Mammary epithelial cell (primary cell): Measurements from ENCODE around the gene KAT8.

Source experiments
- EZH2 ChIP-seq: IDR thresholded peaks from 2 replicates; pipeline ENCODE4 v1.6.1; 2012; ENCODE audit warnings: low read length, inconsistent platforms, borderline replicate concordance
- TF ChIP-seq, protein P1 (sequence below), 2 donors: IDR thresholded peaks in 1 of 2; conservative IDR thresholded peaks in 1 of 2; 2 replicates each; pipeline ENCODE4 v1.5.1; 2011 to 2012; ENCODE audit warnings: inconsistent platforms in 2 of 2, low read length in 2 of 2, mild to moderate bottlenecking in 2 of 2, control low read depth in 1 of 2, low read depth in 1 of 2; ENCODE audit not compliant: insufficient read depth in 1 of 2; ENCODE audit errors: extremely low read depth in 1 of 2

- no peak for TF ChIP-seq EZH2
- TF ChIP-seq, protein P1, sequence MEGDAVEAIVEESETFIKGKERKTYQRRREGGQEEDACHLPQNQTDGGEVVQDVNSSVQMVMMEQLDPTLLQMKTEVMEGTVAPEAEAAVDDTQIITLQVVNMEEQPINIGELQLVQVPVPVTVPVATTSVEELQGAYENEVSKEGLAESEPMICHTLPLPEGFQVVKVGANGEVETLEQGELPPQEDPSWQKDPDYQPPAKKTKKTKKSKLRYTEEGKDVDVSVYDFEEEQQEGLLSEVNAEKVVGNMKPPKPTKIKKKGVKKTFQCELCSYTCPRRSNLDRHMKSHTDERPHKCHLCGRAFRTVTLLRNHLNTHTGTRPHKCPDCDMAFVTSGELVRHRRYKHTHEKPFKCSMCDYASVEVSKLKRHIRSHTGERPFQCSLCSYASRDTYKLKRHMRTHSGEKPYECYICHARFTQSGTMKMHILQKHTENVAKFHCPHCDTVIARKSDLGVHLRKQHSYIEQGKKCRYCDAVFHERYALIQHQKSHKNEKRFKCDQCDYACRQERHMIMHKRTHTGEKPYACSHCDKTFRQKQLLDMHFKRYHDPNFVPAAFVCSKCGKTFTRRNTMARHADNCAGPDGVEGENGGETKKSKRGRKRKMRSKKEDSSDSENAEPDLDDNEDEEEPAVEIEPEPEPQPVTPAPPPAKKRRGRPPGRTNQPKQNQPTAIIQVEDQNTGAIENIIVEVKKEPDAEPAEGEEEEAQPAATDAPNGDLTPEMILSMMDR (conservative IDR thresholded peaks at IDR 0.05 in 1 of 2, IDR thresholded peaks at IDR 0.05 in 1 of 2; ENCODE audit: extremely low read depth in 1 of 2, insufficient read depth in 1 of 2, low read depth in 1 of 2, low read length in 2 of 2), result no peak
Measured at GRCh38 chr16:31145398-31145990, 28.0 kb downstream of the KAT8 start.
